ENCODE measurements around the gene NBEAL2. TPM values are rescaled to one million over a fixed set of nuclear protein-coding genes. Genes with fewer than 3 reads are reported as not detected.

NBEAL2 gene
- total RNA-seq, 1 donor from 2014 or later: 202 TPM

- Mint-ChIP-seq H3K27me3 (ENCODE audit: unreplicated experiment) (peaks cover 8% of the 10 kb centered on the region), H3K27ac (ENCODE audit: unreplicated experiment) (peak overlapping the region; percentile 34), H3K4me1 (ENCODE audit: unreplicated experiment) (peaks cover 43% of the 10 kb centered on the region), H3K36me3 (ENCODE audit: low read depth, unreplicated experiment) (peaks cover 14% of the 10 kb centered on the region), H3K9me3 (ENCODE audit: unreplicated experiment) (no peaks in the 10 kb centered on the region), H3K4me3 (ENCODE audit: unreplicated experiment) (peak overlapping the region; percentile 7)
- no peak for DNase-seq (ENCODE audit: low spot score)
- no peak for TF ChIP-seq CTCF (IDR thresholded peaks at IDR 0.05; ENCODE audit: unreplicated experiment)
Observed at GRCh38 chr3:46971742-46972141, 7.7 kb upstream of the NBEAL2 start.

- peaks cover 39% of the 10 kb centered on the region for H3K4me1 Mint-ChIP-seq (ENCODE audit: unreplicated experiment)
- H3K36me3 Mint-ChIP-seq (ENCODE audit: low read depth, unreplicated experiment): peaks cover 14% of the 10 kb centered on the region
- H3K27ac Mint-ChIP-seq (ENCODE audit: unreplicated experiment): no peak overlapping the region
- no peak for TF ChIP-seq CTCF (IDR thresholded peaks at IDR 0.05; ENCODE audit: unreplicated experiment)
- no peak for DNase-seq (ENCODE audit: low spot score)
- H3K4me3 Mint-ChIP-seq (ENCODE audit: unreplicated experiment): no peak overlapping the region
- H3K9me3 Mint-ChIP-seq (ENCODE audit: unreplicated experiment): no peaks in the 10 kb centered on the region
- H3K27me3 Mint-ChIP-seq (ENCODE audit: unreplicated experiment): peaks cover 4% of the 10 kb centered on the region
Observed at GRCh38 chr3:46972396-46972795, 7.1 kb upstream of the NBEAL2 start.

GRCh38 chr3:46974421-46975171 lies 4.9 kb upstream of the NBEAL2 start:
- H3K4me1 Mint-ChIP-seq (ENCODE audit: unreplicated experiment): peaks cover 49% of the 10 kb centered on the region
- DNase-seq (ENCODE audit: low spot score): no peak
- H3K36me3 Mint-ChIP-seq (ENCODE audit: low read depth, unreplicated experiment): peaks cover 10% of the 10 kb centered on the region
- H3K4me3 Mint-ChIP-seq (ENCODE audit: unreplicated experiment): peak overlapping the region; percentile 85
- peak overlapping the region; percentile 22 for H3K27ac Mint-ChIP-seq (ENCODE audit: unreplicated experiment)
- H3K27me3 Mint-ChIP-seq (ENCODE audit: unreplicated experiment): peaks cover 14% of the 10 kb centered on the region
- TF ChIP-seq CTCF (IDR thresholded peaks at IDR 0.05; ENCODE audit: unreplicated experiment): no peak
- no peaks in the 10 kb centered on the region for H3K9me3 Mint-ChIP-seq (ENCODE audit: unreplicated experiment)

- no peak for TF ChIP-seq CTCF (IDR thresholded peaks at IDR 0.05; ENCODE audit: unreplicated experiment)
Observed at GRCh38 chr3:46976326-46977190, 2.9 kb upstream of the NBEAL2 start, which contains the start of gene CCDC12. Gene CCDC12, minus strand, starts transcription at chr3:46976745. Its CDS starts 13 bp downstream, at chr3:46976732.

More at GRCh38 chr3:46976326-46977190, 2.9 kb upstream of the NBEAL2 start, which contains the start of gene CCDC12:
- no peaks in the 10 kb centered on the region for H3K9me3 Mint-ChIP-seq (ENCODE audit: unreplicated experiment)
- H3K27ac Mint-ChIP-seq (ENCODE audit: unreplicated experiment): peak within 1 kb of the TSS; percentile 97
- H3K4me1 Mint-ChIP-seq (ENCODE audit: unreplicated experiment): peaks cover 44% of the 10 kb centered on the region
- peaks cover 1% of the 10 kb centered on the region for H3K36me3 Mint-ChIP-seq (ENCODE audit: low read depth, unreplicated experiment)
- H3K27me3 Mint-ChIP-seq (ENCODE audit: unreplicated experiment): peaks cover 17% of the 10 kb centered on the region
- peak within 1 kb of the TSS; percentile 99 for H3K4me3 Mint-ChIP-seq (ENCODE audit: unreplicated experiment)
- DNase-seq (ENCODE audit: low spot score): peak; percentile 82
